GM20000 (cell line): ENCODE results near the gene ZNF69.
"Not testable (repeated sequence)": the region's sequence is repeated elsewhere in the genome, so short reads cannot be mapped to it uniquely, and the experiment has no call there.

Experiments
- DNase-seq: peaks from one replicate; pipeline ENCODE4 v3.0.0; 2012; ENCODE audit warnings: low spot score
- TF ChIP-seq, protein P1 (sequence below): IDR thresholded peaks from 2 replicates; pipeline ENCODE4 v1.5.1; 2012; ENCODE audit warnings: mild to moderate bottlenecking, control low read depth; ENCODE audit errors: extremely low read depth, missing control alignments

The ZNF69 gene

DNA sequence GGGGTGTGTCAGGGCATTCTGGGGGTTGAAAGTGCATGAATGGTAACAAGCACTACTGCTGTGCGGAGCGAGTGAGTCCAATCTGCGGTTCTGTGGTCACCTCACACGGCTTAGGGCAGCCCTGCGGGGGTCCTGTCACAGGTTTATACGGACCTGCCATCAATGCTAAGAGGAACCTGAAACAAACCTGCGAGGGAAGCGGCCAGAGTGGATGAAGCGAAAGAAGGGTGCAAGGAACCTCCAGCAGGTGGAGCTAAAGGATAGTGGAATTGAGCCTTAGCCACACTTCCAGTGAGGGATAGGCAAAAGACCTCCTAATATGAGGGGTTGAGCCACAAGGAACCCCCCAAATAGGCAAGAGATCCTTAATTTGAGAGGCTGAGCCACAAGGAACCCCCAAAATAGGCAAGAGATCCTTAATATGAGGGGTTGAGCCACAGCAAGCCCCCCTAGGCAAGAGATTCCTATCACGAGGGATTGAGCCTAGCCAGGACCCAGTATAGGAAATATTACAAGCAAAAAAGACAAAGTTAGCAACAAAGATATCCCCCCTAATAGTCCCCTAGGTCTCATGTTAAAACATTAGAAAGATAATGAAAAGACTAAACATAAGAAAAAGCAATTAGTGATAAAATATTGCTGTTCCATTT lies 6.3 kb upstream of the ZNF69 start:
- TF ChIP-seq, protein P1, sequence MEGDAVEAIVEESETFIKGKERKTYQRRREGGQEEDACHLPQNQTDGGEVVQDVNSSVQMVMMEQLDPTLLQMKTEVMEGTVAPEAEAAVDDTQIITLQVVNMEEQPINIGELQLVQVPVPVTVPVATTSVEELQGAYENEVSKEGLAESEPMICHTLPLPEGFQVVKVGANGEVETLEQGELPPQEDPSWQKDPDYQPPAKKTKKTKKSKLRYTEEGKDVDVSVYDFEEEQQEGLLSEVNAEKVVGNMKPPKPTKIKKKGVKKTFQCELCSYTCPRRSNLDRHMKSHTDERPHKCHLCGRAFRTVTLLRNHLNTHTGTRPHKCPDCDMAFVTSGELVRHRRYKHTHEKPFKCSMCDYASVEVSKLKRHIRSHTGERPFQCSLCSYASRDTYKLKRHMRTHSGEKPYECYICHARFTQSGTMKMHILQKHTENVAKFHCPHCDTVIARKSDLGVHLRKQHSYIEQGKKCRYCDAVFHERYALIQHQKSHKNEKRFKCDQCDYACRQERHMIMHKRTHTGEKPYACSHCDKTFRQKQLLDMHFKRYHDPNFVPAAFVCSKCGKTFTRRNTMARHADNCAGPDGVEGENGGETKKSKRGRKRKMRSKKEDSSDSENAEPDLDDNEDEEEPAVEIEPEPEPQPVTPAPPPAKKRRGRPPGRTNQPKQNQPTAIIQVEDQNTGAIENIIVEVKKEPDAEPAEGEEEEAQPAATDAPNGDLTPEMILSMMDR = peak; percentile 52
- DNase-seq = peak; percentile 56

DNA sequence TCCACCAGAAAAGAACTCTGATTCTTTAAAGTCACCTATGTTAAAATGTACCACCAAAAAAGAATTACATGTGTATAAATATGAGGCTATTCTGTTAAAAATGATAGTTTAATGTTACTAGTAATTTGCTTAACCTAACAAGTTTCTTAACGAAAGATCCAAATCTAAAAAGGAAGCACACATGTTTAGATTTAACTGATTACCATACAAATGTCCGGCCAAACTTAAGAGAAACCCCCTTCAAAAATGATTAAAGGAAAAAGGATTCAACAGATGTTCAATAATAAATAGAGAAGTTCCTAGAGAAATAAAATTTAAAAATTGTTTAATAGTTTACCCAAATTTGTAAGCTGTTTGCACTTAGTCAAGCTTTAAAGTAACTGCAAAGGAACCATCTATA lies 5.0 kb upstream of the ZNF69 start:
- TF ChIP-seq, protein P1 = no peak
- no peak for DNase-seq

DNA sequence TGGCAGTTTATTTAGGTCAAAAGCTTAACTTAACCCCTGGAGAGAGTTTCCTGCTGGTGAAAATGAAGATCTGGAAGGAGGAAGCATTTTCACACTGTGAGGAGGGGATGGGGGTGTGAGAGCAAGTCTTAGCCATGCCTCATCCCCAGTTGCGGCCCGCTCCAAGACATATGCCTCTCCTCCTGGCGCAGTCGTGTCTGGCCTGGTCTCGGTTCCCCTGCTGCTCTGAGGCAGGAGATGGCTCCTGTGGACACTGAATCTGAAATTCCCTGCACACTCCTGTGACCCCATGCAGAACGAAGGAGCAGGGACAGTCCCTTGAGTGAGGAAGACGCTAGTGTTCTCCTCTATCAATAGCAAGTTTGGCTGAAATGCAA lies 360 bp upstream of the ZNF69 start:
- TF ChIP-seq, protein P1 = no peak
- DNase-seq = no peak

DNA sequence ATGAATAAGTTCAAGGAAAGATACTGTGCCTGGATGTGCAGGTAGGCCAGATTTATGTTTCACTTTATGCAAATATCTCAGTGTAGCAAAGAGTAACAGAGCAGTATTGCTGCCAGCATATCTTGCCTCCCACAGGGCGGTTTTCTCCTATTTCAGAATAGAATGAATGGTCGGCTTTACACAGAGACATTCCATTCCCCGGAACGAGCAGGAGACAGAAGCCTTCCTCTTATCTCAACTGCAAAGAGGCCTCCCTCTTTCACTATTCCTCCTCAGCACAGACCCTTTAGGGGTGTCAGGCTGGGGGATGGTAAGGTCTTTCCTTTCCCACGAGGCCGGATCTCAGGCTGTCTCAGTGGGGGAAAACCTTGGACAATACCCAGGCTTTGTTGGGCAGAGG lies 2.3 kb downstream of the ZNF69 start:
- DNase-seq = not testable (repeated sequence)

DNA sequence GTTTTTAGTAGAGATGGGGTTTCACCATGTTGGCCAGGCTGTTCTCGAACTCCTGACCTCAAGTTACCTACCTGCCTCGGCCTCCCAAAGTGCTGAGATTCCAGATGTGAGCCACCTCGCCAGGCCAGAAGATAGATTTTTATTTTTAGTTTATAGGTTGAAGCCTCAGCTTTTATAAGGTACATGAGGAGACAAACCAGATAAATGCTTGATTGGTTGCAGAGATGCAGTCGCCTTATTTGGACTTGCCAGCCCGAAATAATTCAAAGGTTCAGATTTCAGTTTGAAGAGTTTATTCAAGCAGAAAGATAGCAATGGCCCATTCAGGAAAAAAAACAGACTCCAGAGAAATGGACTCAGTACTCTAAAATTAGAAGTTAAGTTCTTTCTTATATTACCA lies 3.1 kb downstream of the ZNF69 start:
- TF ChIP-seq, protein P1 = no peak
- DNase-seq = no peak

DNA sequence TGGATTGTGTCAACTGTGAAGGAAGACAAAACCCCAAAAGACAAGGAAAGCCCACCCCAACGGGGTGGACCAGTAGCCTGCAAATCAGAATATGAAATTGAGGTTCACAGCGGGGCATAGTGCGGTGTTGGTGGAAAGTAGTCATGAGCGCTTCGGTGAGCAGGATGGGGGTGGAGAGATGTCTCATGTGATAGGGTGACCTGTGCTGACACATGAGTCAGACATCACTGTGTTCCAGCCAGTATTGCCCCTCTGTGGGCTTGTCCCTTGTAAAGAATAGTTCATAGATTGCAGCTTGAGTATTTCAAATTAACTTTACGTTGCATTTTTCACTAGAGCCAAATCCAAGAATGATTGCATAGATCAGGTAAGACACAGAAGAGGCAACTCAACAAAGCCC lies 7.3 kb downstream of the ZNF69 start:
- TF ChIP-seq, protein P1 = no peak
- DNase-seq = no peak

DNA sequence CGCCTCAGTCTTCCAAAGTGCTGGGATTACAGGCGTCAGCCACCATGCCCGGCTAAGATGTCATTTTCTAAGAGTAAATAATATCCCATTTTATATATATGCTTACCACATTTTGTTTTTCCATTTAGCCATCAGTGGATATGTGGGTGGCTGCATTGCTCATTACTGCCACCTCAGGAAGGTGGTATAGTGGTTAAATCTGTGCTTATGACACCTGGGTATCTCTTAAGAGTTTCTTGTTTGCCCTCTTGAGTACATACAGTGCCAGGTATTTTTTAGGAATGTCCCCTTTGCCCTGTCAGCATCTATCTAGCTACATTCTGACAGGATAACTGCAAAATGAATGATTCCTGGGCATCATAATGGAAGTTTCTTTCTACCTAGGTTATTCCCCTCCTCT lies 14.6 kb downstream of the ZNF69 start:
- DNase-seq = no peak
- TF ChIP-seq, protein P1 = no peak

DNA sequence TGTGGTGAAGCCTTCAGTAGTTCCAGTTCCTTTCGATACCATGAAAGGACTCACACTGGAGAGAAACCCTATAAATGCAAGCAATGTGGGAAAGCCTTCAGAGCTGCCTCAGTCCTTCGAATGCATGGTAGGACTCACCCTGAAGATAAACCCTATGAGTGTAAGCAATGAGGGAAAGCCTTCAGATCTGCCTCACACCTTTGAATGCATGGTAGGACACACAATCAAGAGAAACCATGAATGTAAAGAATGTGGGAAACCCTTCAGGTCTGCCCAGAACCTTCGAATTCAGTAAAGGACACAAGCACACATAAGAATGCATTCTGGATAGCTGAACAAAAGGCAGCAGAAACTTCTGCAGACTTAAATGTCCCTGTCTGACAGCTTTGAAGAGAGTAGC lies 18.3 kb downstream of the ZNF69 start:
- DNase-seq = no peak

DNA sequence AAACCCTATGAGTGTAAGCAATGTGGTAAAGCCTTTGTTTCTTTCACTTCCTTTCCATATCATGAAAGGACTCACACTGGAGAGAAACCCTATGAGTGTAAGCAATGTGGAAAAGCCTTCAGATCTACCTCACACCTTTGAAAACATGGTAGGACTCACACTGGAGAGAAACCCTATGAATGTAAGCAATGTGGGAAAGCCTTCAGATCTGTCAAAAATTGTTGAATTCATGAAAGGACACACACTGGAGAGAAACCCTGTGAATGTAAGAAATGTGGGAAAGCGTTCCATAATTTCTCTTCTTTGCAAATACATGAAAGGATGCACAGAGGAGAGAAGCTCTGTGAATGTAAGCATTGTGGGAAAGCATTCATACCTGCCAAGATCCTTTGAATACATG lies 24.4 kb downstream of the ZNF69 start:
- DNase-seq = not testable (repeated sequence)

More for the DNA sequence above, 18.3 kb downstream of the ZNF69 start:
- TF ChIP-seq, protein P1 = no peak

DNA sequence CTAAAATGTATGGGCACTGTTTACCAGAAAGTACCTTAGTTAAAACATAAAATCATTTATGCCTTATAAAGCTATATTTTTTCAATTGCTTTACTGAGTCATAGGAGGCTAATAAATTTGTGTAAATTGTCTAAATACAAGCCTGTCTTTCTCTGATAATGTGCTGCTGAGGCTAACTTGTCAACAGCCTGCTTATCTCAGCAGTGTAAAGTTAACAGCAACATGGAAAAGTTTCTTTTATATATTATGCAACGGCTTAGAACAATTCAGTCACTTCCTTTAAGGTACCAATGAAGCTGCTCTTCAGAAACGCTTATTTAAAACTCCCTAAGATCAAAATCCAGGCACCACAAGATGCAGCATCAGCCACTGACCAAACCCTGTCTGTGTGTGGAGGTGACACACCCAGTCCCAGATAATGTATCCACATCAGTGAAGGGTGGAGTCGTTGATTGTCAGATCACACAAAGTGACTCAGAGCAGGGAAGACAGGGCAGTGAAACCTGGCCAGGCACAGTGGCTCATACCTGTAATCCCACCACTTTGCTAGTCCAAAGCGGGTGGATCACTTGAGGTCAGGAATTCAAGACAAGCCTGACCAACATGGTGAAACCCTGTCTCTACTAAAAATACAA lies 27.0 kb downstream of the ZNF69 start:
- not testable (repeated sequence) for DNase-seq
